IMR-90 (cell line): ENCODE measurements around the gene TIMM29.

Experiments
- BHLHE40 ChIP-seq: fragments of 150-350 bp; IDR thresholded peaks from 2 replicates; pipeline ENCODE4 v1.6.1; 2016; ENCODE audit warnings: mild to moderate bottlenecking, low read depth, low read length
- CEBPB ChIP-seq: IDR thresholded peaks from 2 replicates; pipeline ENCODE4 v1.6.1; 2012; ENCODE audit warnings: low read depth, low read length, improper control_type of control experiment
- MAFK ChIP-seq: IDR thresholded peaks from 2 replicates; pipeline ENCODE4 v1.6.1; 2012; ENCODE audit warnings: low read depth, low read length, improper control_type of control experiment
- MAZ ChIP-seq: IDR thresholded peaks from 2 replicates; pipeline ENCODE4 v1.6.1; 2012; ENCODE audit warnings: low read depth, mild to moderate bottlenecking, low read length, improper control_type of control experiment, moderate library complexity, borderline replicate concordance
- NFE2L2 ChIP-seq: fragments of 150-350 bp; IDR thresholded peaks from 2 replicates; pipeline ENCODE4 v1.6.1; 2016; ENCODE audit warnings: low read depth, mild to moderate bottlenecking, low read length
- POLR2A ChIP-seq: IDR thresholded peaks from 2 replicates; pipeline ENCODE4 v1.6.1; 2012; ENCODE audit warnings: mild to moderate bottlenecking, low read depth, low read length
- RAD21 ChIP-seq: IDR thresholded peaks from 2 replicates; pipeline ENCODE4 v1.6.1; 2012; ENCODE audit warnings: low read length, improper control_type of control experiment
- RCOR1 ChIP-seq: IDR thresholded peaks from 2 replicates; pipeline ENCODE4 v1.6.1; 2012; ENCODE audit warnings: mild to moderate bottlenecking, low read length, improper control_type of control experiment; ENCODE audit not compliant: insufficient replicate concordance
- RFX5 ChIP-seq: IDR thresholded peaks from 2 replicates; pipeline ENCODE4 v1.8.0; 2012; ENCODE audit warnings: low read depth, mild to moderate bottlenecking, low read length, moderate library complexity
- SMC3 ChIP-seq: fragments of 150-350 bp; IDR thresholded peaks from 2 replicates; pipeline ENCODE4 v1.6.1; 2016; ENCODE audit warnings: low read depth, mild to moderate bottlenecking, antibody characterized with exemption, low read length, moderate library complexity
- TF ChIP-seq, protein P1 (sequence below): conservative IDR thresholded peaks from 2 replicates; pipeline ENCODE4 v1.5.1; 2012; ENCODE audit warnings: mild to moderate bottlenecking, low read depth, low read length, improper control_type of control experiment

DNA sequence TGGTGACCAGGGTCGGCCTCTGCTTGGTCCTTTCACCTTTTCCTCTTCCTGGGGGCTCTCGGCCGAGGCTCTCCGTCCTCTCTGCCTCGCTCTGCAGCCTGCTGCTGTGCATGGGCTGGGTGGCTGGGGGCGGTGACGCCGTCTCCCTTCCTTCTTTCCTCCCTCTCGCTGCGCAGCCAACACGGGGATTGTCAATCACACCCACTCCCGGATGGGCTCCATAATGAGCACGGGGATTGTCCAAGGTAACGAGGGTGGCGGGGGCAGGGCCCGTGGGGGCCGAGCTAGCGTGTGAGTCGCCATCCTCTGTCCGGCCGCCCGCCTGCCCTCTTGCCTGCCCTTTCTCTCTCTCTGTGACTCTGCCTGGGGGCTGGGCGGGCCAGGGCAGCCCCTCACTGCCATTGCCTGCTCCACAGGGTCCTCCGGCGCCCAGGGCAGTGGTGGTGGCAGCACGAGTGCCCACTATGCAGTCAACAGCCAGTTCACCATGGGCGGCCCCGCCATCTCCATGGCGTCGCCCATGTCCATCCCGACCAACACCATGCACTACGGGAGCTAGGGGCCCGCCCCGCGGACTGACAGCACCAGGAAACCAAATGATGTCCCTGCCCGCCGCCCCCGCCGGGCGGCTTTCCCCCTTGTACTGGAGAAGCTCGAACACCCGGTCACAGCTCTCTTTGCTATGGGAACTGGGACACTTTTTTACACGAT is 7.3 kb upstream of the TIMM29 start:
- no peak for TF ChIP-seq POLR2A
- TF ChIP-seq SMC3 = no peak
- TF ChIP-seq, protein P1, sequence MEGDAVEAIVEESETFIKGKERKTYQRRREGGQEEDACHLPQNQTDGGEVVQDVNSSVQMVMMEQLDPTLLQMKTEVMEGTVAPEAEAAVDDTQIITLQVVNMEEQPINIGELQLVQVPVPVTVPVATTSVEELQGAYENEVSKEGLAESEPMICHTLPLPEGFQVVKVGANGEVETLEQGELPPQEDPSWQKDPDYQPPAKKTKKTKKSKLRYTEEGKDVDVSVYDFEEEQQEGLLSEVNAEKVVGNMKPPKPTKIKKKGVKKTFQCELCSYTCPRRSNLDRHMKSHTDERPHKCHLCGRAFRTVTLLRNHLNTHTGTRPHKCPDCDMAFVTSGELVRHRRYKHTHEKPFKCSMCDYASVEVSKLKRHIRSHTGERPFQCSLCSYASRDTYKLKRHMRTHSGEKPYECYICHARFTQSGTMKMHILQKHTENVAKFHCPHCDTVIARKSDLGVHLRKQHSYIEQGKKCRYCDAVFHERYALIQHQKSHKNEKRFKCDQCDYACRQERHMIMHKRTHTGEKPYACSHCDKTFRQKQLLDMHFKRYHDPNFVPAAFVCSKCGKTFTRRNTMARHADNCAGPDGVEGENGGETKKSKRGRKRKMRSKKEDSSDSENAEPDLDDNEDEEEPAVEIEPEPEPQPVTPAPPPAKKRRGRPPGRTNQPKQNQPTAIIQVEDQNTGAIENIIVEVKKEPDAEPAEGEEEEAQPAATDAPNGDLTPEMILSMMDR = no peak
- TF ChIP-seq RCOR1 = no peak
- no peak for TF ChIP-seq BHLHE40
- TF ChIP-seq MAZ = no peak
- no peak for TF ChIP-seq MAFK
- no peak for TF ChIP-seq RFX5
- no peak for TF ChIP-seq CEBPB
- no peak for TF ChIP-seq NFE2L2
- no peak for TF ChIP-seq RAD21
